Esophagus squamous epithelium (tissue), 4 donors: ENCODE results near the gene ARR3.

ENCODE experiments used
- POLR2A ChIP-seq, 4 donors: fragments of 450-650 bp; IDR thresholded peaks; one replicate each; pipeline ENCODE4 v1.6.1; 2017; ENCODE audit warnings: antibody characterized with exemption in 4 of 4, mild to moderate bottlenecking in 4 of 4, moderate library complexity in 3 of 4
- TF ChIP-seq, protein P1 (sequence below), 6 experiments: fragments of 450-650 bp in 4 of 6; fragments of 200-600 bp in 2 of 6; sonication (generic) in 2 of 6; IDR thresholded peaks; one replicate each; pipeline ENCODE4 v1.5.1; 2016 to 2019; ENCODE audit warnings: antibody characterized with exemption in 6 of 6, mild to moderate bottlenecking in 4 of 6, moderate library complexity in 4 of 6

GRCh38 chrX:70260104-70260503 lies 8.0 kb upstream of the ARR3 start, which contains the start of gene P2RY4:
- TF ChIP-seq, protein P1, sequence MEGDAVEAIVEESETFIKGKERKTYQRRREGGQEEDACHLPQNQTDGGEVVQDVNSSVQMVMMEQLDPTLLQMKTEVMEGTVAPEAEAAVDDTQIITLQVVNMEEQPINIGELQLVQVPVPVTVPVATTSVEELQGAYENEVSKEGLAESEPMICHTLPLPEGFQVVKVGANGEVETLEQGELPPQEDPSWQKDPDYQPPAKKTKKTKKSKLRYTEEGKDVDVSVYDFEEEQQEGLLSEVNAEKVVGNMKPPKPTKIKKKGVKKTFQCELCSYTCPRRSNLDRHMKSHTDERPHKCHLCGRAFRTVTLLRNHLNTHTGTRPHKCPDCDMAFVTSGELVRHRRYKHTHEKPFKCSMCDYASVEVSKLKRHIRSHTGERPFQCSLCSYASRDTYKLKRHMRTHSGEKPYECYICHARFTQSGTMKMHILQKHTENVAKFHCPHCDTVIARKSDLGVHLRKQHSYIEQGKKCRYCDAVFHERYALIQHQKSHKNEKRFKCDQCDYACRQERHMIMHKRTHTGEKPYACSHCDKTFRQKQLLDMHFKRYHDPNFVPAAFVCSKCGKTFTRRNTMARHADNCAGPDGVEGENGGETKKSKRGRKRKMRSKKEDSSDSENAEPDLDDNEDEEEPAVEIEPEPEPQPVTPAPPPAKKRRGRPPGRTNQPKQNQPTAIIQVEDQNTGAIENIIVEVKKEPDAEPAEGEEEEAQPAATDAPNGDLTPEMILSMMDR (IDR thresholded peaks at IDR 0.05), result no peak
- TF ChIP-seq POLR2A (IDR thresholded peaks at IDR 0.05), result no peak
